Measurements from ENCODE around the gene MARK2.

The MARK2 gene

DNA sequence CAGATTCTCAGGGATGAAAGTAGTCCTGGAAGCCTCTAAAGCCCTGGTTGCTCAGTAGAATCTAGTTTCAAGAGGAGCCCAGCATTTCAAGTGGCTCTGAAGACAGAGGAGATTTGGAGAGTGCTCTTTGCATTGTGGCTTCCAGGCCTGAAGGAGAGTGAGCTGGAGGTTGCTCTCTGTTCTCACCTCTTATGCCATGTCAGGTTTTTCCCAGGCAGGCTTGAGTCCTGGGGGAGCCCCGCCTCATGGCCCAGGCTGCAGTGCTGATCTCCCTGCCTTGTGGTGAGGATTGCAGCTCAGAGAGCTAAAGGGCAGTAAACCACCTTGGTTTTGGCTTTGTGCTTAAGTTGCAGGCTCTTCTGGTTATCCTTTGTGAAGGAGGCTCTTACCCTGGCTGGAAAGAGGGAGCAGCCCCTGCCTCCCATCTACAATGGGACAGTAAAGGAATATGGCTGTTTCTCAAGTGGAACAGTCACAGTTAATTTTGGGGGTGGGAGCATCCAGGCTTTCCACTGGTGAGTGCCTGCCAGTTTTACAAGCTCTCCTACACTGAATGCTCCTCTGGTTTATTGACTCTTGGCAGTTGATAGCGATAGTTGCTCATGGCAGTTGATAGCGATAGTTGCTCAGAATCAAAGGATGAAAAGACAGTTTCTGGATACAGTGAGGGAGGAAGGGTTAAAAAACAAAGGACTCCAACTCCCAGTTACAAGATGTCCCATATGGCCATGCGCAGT, 45.5 kb downstream of the MARK2 start:
- DNase-seq: no peak

DNA sequence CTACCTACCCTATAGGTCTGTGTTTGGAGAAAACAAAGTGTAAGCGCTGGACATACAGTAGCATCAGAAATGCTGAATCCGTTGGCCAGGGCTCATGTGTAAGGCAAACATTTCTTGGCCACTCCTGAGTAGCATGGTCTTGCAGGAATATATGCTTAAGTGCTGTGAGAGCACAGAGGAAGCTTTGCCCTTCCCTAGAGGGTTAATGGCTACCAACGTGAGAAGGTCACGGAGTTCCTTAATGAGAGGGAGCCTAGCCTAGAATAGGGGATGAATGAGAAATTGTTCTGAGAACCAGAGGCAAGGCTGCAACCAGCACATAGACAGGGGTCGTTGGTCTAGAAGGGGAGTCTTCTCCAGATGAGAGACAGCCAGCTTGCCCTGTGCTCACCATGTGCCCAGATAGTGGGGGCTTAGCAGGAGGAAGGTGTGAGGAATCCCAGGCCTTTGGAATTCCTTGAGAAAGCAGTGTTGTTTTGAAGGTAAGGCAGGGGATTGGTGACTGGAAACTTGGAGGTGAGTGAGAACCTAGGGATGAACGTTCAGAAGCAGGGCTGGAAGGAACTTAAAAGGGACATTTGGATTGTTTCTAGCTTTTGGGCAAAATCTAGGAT, 48.6 kb downstream of the MARK2 start:
- DNase-seq: no peak

DNA sequence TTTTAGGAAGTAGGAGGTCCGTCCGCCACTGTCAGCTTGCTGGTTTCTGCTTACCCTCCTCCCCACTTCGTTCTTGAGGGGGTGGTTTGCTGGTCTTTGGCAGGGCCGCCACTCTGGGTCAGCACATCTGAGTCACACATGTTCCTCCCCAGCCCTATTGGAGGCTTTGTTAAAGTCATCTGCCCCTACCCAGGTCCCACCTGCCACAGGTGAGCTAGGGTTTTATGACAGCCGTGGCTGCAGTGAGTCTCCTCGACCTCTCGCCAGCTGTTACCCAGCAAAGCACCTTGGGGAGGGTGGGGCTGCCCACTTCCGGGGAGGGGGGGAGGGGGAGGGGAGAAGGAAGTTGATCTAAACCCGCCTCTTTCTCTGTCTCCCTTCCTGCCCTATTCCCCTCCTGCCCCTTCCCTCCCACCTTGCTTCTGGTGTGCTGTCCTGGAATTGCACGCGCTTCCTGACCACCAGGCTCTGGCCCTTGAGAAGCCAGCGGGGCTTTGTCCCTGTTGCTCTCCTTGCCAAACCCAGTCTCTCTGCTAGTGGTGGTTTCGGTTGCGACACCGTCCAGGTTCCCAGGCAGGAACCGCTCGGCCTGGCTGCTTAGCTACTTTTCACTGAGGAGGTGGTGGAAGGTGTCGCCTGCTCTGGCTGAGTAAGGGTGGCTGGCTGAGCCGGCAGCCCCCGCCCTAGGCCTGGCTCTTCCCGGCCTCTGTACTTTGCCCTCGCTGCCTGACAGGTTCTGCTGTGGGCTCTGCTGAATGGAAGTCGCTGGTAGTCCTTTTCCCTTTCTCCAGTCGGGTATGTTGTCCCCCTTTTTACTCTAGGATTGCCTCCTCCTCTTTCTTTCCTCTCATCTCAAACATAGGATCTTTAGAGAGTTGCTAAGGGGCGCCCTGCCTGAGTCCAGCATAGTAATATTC, 49.5 kb downstream of the MARK2 start:
- DNase-seq: peak; percentile 15

DNA sequence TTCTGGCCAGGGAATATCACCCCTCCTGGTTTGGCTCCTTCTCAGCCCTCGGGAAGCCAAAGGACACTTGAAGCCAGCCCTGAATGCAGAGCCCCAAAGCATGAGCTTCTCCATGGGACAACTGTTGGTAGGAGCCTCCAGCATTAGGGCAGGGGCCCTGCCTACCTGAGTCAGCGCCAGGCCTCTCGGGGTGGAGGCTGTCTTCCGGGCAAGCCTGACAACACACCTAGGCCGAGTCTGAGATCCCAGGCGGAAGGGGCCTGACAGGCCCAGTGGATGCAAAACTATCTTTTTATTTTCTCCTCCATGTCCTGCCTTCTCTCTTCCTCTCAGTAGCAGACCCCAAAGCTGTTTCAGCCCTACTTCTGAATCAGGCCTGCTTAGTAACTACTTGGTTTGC, 50.4 kb downstream of the MARK2 start:
- DNase-seq: no peak

DNA sequence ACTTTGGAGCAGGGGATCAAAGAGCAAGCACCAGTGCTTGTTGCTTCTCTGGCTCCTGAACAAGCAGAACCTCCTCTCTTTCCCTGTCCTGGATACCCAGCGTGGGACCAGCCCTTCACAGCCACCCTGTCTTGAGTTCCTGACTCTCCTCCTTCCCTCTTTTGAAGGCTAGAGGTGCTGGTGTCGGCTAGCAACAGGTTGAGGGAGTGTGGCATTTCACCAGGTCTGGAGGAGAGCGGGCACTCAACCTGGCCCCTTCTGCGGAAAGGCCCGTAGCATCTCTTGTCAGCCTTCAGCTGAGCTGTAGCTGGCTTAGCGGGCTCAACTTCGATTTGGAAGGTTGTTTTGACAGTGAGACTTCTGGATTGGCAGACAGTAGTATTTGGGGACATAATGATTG, 51.5 kb downstream of the MARK2 start:
- DNase-seq: no peak

DNA sequence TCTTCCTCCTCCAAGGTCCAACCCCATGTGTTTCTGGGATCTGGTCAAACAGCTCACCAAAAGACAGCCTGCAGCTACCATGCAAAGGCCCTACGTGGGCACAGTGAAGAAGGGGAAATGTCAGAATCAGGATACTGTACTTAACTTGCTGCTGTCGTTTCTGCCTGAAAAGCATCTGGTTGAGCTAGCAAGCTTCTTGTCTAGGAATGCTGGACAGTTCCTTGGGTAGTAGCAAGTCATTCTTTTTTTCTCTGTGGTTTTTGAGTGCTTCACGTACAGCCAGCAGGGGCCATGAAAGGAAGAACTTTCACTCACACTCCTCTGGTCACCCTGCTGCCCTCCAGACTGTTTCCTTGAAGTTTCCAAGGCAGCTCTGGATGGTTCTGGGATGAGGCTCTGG, 53.3 kb downstream of the MARK2 start:
- no peak for DNase-seq

DNA sequence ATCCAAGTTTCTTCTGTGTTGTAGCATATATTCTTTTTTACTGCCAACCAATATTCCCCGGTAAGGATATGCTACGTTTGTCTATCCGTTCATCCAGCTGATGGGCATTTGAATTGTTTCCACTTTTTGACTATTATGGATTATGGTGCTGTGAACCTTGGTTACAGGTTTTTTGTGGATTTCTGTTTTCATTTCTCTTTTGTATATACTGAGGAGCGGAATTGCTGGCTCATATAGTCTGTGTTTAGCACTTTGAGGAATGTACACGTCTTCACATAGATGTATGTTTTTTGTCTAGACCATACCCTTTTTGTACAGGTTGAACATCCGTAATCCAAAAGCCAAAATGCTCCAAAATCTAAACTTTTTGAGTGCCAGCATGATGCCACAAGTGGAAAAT, 54.4 kb downstream of the MARK2 start:
- no peak for DNase-seq

DNA sequence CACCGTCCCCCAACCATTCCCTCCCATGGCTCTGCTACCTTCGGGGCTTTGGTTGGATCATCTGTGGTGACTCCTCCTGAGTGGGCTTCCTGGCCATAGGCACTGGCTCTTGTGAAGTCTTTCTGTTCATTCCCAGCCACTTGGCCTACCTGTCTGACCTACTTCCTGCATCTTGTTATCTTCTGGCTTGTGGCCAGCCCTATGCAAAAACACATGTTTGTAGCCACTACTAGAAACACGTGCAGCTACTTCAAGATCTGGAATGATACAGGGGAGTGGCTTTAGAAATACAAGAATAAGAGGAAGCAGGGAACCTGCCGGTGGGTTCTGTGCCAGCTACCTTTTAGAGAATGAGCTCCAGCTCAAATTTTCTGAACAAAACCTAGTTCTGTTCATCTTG, 57.2 kb downstream of the MARK2 start:
- DNase-seq: no peak

DNA sequence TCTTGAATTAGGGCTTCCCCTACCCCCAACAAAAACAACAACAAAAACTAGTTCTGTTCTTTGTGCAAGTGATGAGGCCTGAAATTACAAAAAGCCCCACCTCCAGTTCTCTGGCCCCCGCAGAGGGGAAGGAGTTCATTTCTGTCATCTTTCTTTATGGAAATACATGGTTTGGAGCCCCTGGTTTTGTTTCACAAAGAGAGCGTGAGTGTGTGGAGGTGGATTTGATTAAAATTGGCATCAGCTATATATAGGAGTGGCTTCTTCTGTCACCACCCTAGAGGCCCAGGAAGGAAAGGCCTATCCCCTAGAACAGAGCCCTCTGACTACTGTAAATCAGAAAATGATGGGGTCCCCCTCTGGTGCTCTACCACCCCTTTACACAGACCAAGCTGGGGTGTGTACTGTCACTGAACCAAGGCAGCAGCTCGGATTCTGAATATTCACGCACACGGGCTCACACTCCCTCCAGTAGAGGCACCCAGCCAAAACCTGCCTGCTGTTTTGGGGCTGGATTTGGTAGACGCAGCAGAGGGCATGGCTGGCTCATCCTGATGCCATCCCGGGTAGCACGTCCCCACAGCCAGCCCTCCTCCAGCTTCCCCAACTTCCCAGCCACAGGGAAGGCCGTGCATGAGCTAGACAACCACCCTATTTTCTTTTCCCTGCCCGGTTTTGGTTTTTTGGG, 58.7 kb downstream of the MARK2 start:
- DNase-seq: no peak

DNA sequence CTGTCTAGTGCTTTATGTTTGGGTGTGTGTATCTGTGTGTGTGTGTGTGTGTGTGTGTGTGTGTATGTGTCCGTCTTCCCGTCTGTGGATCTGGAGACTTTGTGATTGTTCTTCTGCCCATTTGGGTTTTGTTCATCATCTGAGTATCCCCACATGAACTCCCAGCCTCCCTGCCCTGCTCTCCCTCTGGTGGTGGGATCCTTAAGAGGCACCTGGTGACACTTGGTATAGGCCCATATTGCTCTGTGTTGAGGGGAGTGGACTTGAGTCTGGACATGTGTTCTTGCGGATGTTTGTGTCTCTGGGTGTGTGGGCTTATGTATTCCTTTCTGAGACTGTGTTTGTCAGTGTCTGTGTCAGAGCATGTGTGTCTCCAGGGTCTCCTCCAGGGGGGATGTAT, 62.8 kb downstream of the MARK2 start:
- DNase-seq: no peak

DNA sequence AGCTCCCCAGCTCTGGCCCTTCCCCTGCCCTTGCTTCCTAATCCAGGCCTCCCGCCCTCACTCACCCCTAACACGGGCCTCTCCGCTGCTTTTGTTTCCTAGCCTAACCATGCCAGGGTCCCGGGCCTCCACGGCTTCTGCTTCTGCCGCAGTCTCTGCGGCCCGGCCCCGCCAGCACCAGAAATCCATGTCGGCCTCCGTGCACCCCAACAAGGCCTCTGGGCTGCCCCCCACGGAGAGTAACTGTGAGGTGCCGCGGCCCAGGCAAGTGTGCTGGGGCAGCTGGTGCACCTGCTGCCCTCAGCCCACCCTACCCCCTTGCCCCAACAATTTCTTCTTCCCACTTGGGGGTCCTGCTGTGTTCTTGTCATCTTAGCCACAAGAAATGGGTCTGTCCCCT, 65.0 kb downstream of the MARK2 start:
- DNase-seq: no peak

DNA sequence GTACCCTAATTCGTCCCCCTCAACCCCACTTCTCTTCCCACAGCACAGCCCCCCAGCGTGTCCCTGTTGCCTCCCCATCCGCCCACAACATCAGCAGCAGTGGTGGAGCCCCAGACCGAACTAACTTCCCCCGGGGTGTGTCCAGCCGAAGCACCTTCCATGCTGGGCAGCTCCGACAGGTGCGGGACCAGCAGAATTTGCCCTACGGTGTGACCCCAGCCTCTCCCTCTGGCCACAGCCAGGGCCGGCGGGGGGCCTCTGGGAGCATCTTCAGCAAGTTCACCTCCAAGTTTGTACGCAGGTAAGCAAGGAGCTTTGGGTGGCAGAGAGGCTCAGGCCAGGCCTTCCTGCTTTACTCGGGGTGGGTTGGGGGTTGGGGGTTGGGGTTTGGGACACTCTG, 65.8 kb downstream of the MARK2 start:
- no peak for DNase-seq

DNA sequence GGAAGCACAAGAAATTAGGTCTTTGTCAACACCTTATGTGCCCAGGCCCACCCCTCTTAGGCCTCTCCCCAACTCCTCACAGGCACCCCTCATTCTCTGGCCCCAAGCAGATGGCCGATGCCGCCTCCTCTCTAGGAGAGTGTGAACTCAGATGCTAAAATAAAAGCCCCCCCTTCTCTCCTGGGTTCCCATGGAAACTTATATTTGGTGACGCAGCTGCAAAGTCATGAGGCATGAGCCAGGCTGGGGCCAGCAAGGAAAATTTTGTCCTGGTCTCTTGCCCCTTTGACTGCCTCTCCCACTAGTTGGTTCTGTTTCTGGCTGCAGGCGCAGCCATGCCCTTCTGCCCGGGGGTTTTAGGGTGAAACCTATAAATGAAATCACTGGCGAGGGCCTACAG, 66.3 kb downstream of the MARK2 start:
- DNase-seq: no peak

DNA sequence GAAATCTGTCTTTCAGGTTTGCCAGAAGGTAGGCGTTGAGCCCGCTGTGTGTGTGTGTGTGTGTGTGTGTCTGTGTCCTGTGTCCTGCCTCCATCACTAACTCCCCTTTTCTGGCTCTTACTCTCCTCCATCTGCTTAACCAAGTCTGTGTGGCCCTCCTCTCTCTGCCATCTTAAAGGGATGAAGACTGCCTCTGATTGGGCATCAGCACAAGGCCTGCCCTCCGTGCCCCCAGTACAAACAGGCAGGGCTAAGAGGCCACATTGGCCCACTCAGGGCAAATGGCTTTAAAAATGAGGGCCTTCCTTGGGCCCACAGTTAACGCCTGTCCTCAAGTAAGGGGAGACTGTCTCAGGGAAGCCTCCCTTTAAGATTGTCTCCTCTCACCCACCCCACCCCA, 67.2 kb downstream of the MARK2 start:
- no peak for DNase-seq

DNA sequence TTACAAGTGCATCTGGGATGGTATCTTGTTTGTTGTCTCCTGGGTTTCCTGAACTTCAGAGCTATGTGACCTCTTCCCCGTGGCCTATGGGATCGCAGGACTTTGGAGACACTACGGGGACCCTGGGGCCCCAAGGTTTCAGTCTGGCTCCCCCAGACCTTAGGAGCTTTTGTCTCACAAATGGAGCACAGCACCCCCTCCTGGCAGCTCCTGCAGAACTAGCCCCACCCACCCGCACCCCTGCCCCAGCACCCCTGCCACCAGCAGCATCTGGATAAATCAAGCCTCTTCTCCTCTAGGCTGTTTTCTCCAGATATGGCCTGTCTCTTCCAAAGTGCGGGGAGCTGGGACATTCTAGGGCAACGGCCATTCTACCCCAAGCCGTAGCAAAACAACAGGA, 67.7 kb downstream of the MARK2 start:
- DNase-seq: no peak

DNA sequence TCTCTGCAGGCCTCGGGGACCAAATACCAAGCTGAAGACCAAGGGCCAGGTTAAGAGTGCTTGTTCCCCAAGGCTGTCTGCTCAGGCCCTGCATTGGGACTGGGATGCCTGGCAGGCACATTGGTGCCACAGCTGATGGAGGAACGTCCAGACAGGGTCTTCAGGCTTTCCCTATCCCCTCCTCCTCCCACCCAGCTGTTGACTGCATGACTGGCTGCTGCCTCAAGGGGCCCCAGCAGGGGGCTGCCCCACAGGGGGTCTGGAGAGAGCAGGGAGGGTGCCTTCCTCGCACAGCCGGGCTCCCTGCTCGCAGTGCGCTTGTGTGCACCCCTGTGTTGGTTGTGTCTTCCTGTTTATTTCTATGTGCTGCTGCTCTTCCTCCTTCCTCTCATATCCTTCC, 68.2 kb downstream of the MARK2 start:
- DNase-seq: no peak

DNA sequence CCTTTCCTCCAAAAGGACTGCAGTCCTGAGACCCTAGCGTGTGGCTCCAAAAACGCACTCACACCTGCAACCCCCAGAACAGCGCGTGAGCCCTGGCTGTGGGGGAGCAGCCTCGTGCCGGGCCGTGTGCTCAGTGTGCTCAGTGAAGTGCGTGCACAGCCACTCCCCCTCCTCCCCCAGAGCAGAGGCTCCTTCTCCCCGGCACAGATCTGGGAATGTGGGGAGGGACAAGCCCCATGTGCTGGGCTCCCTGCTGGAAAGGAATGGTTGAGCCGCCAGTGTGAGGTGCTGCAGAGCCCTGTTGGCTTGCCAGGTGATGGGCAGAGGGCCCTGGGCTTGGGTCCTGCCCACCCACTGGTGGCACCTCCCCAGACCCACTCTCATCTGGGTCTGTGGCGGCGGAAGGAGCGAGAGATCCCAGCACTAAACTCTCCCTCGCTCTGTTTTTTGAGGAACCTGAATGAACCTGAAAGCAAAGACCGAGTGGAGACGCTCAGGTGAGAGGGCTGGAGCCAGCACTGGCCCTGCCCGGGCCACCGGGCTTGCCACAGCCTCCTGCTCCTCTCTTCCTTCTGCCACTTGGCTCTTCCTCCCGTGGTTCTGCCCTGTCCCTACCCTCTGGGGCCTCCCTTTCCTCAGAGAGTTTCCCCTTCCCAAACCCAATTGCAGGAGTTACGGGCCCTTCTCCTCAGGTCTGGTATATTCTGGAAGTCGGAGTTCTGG, 69.1 kb downstream of the MARK2 start:
- no peak for DNase-seq

DNA sequence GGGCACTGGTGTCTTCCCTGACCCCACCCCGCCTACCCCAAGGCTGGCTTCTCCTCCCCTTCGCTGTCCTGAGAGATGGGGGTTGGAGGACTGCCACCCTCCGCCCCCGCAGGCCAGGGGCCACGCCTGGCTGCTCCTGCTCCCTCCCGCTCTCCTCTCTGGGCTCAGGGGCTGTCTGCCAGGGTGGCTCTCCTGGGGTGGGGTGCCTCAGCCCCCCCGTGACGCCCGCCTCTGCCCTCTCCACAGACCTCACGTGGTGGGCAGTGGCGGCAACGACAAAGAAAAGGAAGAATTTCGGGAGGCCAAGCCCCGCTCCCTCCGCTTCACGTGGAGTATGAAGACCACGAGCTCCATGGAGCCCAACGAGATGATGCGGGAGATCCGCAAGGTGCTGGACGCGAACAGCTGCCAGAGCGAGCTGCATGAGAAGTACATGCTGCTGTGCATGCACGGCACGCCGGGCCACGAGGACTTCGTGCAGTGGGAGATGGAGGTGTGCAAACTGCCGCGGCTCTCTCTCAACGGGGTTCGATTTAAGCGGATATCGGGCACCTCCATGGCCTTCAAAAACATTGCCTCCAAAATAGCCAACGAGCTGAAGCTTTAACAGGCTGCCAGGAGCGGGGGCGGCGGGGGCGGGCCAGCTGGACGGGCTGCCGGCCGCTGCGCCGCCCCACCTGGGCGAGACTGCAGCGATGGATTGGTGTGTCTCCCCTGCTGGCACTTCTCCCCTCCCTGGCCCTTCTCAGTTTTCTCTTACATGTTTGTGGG, 69.9 kb downstream of the MARK2 start:
- DNase-seq: no peak

DNA sequence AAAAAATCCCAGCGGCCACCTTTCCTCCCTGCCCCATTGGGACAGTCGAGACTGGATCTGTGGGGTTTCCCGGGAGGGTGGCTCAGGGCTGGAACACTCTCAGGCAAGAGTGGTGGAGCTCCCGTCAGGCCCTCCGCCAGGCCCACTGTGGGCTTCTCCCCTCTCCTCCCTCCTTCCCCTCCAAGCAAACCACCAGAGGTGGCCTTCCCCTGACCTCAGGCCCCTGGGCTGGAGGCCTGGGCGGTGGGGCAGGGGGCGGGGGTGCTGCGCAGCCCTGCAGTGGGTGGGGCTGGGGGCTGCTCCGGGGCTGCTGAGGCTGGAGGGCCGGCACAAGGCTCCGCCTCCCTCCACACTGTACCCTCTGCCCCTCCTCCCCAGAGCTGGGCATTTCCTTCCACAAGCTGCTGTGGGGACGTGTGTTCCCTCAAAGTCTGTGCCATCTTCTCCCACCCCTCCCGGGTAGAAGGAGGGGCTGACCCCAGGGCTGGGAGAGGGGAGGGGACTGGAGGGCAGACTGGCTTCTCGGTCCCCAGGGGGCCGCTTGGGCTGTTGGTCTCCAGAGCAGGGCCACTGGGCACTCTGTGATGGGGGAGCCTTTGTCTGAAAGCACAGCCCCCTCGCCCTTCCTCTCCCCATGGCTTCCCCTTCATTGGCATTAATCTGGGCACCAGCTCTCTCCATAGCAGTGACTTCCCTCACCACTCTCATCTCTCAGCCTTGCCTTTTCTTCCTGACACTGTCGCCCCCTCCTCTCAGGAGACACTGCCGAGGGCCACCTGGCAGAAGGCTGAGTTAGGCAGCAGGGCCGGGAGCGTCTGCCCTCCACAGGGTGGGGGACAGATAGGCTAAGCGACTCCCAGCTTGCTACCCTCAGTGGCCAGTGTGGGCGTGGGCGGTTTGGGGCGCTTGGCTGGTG, 70.9 kb downstream of the MARK2 start:
- DNase-seq: no peak

DNA sequence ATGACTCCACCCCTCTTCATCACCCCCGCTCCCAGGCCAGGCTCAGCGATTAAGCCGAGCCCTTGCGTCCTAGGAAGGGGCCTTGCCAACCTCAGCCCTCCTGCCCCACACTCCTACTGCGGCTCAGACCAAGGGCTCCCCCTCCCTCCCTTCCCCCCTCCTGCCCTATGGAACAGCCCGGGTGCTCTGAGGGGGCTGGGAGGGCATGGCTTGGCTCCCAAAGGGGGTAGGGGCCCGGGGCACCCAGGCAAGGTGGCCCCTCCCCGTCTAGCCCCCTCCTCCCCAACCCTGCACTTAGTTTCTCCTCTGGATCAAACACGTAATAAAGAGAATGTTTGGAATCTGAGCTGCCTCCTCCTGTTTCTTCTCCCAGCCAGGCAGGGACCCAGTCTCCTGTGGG, 71.8 kb downstream of the MARK2 start:
- no peak for DNase-seq

DNA sequence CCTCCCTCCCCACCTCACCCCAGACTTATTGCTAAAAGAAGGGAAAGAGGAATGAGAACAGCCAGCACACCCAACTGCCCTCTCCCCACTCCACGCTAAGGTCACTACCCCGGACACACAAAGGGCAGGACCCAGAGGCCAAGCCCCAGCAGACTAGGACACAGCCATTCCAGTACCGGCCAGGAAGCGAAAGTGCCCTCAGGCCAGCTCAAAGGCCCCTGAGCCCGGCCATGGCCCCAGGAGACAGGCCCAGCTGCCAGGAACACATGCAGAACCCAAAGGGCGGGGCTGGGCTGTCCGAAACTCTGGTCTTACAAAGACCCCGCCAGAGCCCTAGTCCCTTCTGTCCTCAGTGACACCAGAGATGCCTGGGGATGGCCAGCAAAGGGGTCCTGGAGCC, 72.5 kb downstream of the MARK2 start:
- DNase-seq: no peak

Data from NCI-H1092 treated with DMSO at 0.1 percent for 48 hours (cell line).